GM12892 (cell line): Measurements from ENCODE around the gene ZNF474.

Experiments used
- POLR2A ChIP-seq: IDR thresholded peaks from 2 replicates; pipeline ENCODE4 v1.6.1; 2011; ENCODE audit warnings: low read depth, low read length, control low read depth
- POLR2AphosphoS5 ChIP-seq: IDR thresholded peaks from 2 replicates; pipeline ENCODE4 v1.6.1; 2011; ENCODE audit warnings: low read depth, low read length, control low read depth

GRCh38 chr5:122154491-122154890, 25.1 kb downstream of the ZNF474 start:
- TF ChIP-seq POLR2A: no peak
- TF ChIP-seq POLR2AphosphoS5: no peak
